Stimulated activated naive CD8-positive, alpha-beta T cell treated with anti-CD3 and anti-CD28 coated beads, Interleukin-15, amount 100 ng/mL, for 72 hours (primary cell): ENCODE data around the gene STIP1.

Source experiments
- ATAC-seq: fragments of 150-1000 bp; cut with Tn5 transposase; 2 replicates; pipeline ENCODE4 v1.10.0; 2021; ENCODE audit warnings: mild to moderate bottlenecking, moderate library complexity
- DNase-seq, 2 donors: peaks; one replicate each; pipeline ENCODE4 v3.0.0; 2021 to 2022
- H3K27ac Mint-ChIP-seq, 2 donors: one replicate each; pipeline ENCODE4 v1.8.0; 2022; ENCODE audit warnings: mild to moderate bottlenecking in 2 of 2, mixed read lengths in 2 of 2, moderate library complexity in 2 of 2
- H3K27me3 Mint-ChIP-seq: one replicate; pipeline ENCODE4 v1.8.0; 2022; ENCODE audit warnings: mixed read lengths
- H3K4me1 Mint-ChIP-seq: one replicate; pipeline ENCODE4 v1.8.0; 2022; ENCODE audit warnings: mild to moderate bottlenecking, mixed read lengths
- H3K4me3 Mint-ChIP-seq, 2 donors: one replicate each; pipeline ENCODE4 v1.8.0; 2022; ENCODE audit warnings: mild to moderate bottlenecking in 2 of 2, mixed read lengths in 2 of 2, moderate library complexity in 1 of 2
- H3K9me3 Mint-ChIP-seq, 2 donors: one replicate each; pipeline ENCODE4 v1.8.0; 2022; ENCODE audit warnings: mixed read lengths in 2 of 2

STIP1 gene

GRCh38 chr11:64232967-64233315, 47.0 kb downstream of the STIP1 start:
- Mint-ChIP-seq H3K4me3 (peak overlapping the region in 1 of 2 donors; percentile 77), H3K27ac (peak overlapping the region in 1 of 2 donors; percentile 57), H3K27me3 (no peaks in the 10 kb centered on the region), H3K4me1 (peaks cover 85% of the 10 kb centered on the region), H3K9me3 (no peaks in the 10 kb centered on the region)
- ATAC-seq (no peak), DNase-seq (no peak)

GRCh38 chr11:64233913-64234586, 48.1 kb downstream of the STIP1 start, which contains the start of gene VEGFB:
TSS of gene VEGFB (plus strand) at chr11:64234584. CDS start at chr11:64234834, 250 bp downstream.
- Mint-ChIP-seq H3K4me3 (peak within 1 kb of the TSS; percentile 90 to 96), H3K9me3 (no peaks in the 10 kb centered on the region), H3K27me3 (no peaks in the 10 kb centered on the region), H3K4me1 (peaks cover 85% of the 10 kb centered on the region), H3K27ac (peak within 1 kb of the TSS; percentile 26 to 77)
- peak; percentile 63 for ATAC-seq
- peak; percentile 67 to 70 for DNase-seq

- Mint-ChIP-seq H3K27me3 (no peaks in the 10 kb centered on the region), H3K27ac (peak overlapping the region in 1 of 2 donors; percentile 77), H3K4me3 (peak overlapping the region; percentile 90 to 96), H3K4me1 (peaks cover 84% of the 10 kb centered on the region), H3K9me3 (no peaks in the 10 kb centered on the region)
- peak; percentile 60 to 63 for DNase-seq
- peak; percentile 73 for ATAC-seq
Observed at GRCh38 chr11:64234647-64235379, 48.8 kb downstream of the STIP1 start.

- DNase-seq: no peak
- no peak for ATAC-seq
Observed at GRCh38 chr11:64235437-64236161, 49.6 kb downstream of the STIP1 start.

GRCh38 chr11:64237484-64237951, 51.5 kb downstream of the STIP1 start:
- H3K27me3 Mint-ChIP-seq: no peaks in the 10 kb centered on the region
- no peaks in the 10 kb centered on the region for H3K9me3 Mint-ChIP-seq
- no peak for DNase-seq
- no peak overlapping the region for H3K4me3 Mint-ChIP-seq
- H3K27ac Mint-ChIP-seq: no peak overlapping the region
- ATAC-seq: no peak
- peaks cover 76% of the 10 kb centered on the region for H3K4me1 Mint-ChIP-seq

More at GRCh38 chr11:64235437-64236161, 49.6 kb downstream of the STIP1 start:
- Mint-ChIP-seq H3K9me3 (no peaks in the 10 kb centered on the region), H3K27ac (peak overlapping the region; percentile 26 to 77), H3K4me1 (peaks cover 87% of the 10 kb centered on the region), H3K4me3 (peak overlapping the region; percentile 90 to 96), H3K27me3 (no peaks in the 10 kb centered on the region)

GRCh38 chr11:64238076-64238475, 52.1 kb downstream of the STIP1 start:
- Mint-ChIP-seq H3K4me1 (peaks cover 76% of the 10 kb centered on the region), H3K27ac (no peak overlapping the region), H3K9me3 (no peaks in the 10 kb centered on the region), H3K27me3 (no peaks in the 10 kb centered on the region), H3K4me3 (no peak overlapping the region)
- DNase-seq (no peak), ATAC-seq (no peak)

- H3K27ac Mint-ChIP-seq: peak overlapping the region in 1 of 2 donors; percentile 3
- H3K27me3 Mint-ChIP-seq: no peaks in the 10 kb centered on the region
- DNase-seq (no peak), ATAC-seq (no peak)
- H3K4me3 Mint-ChIP-seq: no peak overlapping the region
- H3K4me1 Mint-ChIP-seq: peaks cover 76% of the 10 kb centered on the region
- no peaks in the 10 kb centered on the region for H3K9me3 Mint-ChIP-seq
Observed at GRCh38 chr11:64238999-64239398, 53.0 kb downstream of the STIP1 start.

GRCh38 chr11:64239662-64240434, 53.9 kb downstream of the STIP1 start:
- Mint-ChIP-seq H3K27ac (peak overlapping the region; percentile 92 to 97), H3K4me1 (peaks cover 81% of the 10 kb centered on the region), H3K9me3 (no peaks in the 10 kb centered on the region), H3K4me3 (peak overlapping the region; percentile 82 to 93), H3K27me3 (no peaks in the 10 kb centered on the region)
- ATAC-seq (no peak), DNase-seq (peak in 1 of 2 donors; percentile 56)

GRCh38 chr11:64240435-64241240, 54.7 kb downstream of the STIP1 start, which contains the start of gene FKBP2:
TSS of gene FKBP2 (plus strand) at chr11:64241095. CDS start at chr11:64242388, 1,293 bp downstream.
- peak; percentile 99 for DNase-seq
- Mint-ChIP-seq H3K9me3 (no peaks in the 10 kb centered on the region), H3K4me3 (peak within 1 kb of the TSS; percentile 82 to 93), H3K4me1 (peaks cover 78% of the 10 kb centered on the region), H3K27ac (peak within 1 kb of the TSS; percentile 92 to 97), H3K27me3 (no peaks in the 10 kb centered on the region)
- ATAC-seq: peak; percentile 71

- Mint-ChIP-seq H3K27me3 (no peaks in the 10 kb centered on the region), H3K4me1 (peaks cover 73% of the 10 kb centered on the region), H3K9me3 (no peaks in the 10 kb centered on the region), H3K27ac (peak overlapping the region; percentile 92 to 97), H3K4me3 (peak overlapping the region; percentile 82 to 93)
- DNase-seq (peak; percentile 100), ATAC-seq (peak; percentile 82)
Observed at GRCh38 chr11:64241241-64241490, 55.2 kb downstream of the STIP1 start.

- Mint-ChIP-seq H3K4me1 (peaks cover 71% of the 10 kb centered on the region), H3K27me3 (no peaks in the 10 kb centered on the region), H3K9me3 (no peaks in the 10 kb centered on the region), H3K27ac (peak overlapping the region; percentile 92 to 97), H3K4me3 (peak overlapping the region; percentile 82 to 93)
- ATAC-seq (peak; percentile 31), DNase-seq (peak in 1 of 2 donors; percentile 52)
Observed at GRCh38 chr11:64241491-64242374, 55.8 kb downstream of the STIP1 start.

GRCh38 chr11:64243236-64243854, 57.4 kb downstream of the STIP1 start:
- Mint-ChIP-seq H3K4me1 (peaks cover 71% of the 10 kb centered on the region), H3K9me3 (no peaks in the 10 kb centered on the region), H3K27me3 (no peaks in the 10 kb centered on the region), H3K4me3 (peak overlapping the region; percentile 13 to 93), H3K27ac (no peak overlapping the region)
- ATAC-seq (no peak), DNase-seq (no peak)

GRCh38 chr11:64244107-64244506, 58.1 kb downstream of the STIP1 start:
- no peaks in the 10 kb centered on the region for H3K27me3 Mint-ChIP-seq
- ATAC-seq (no peak), DNase-seq (no peak)
- H3K27ac Mint-ChIP-seq: peak overlapping the region; percentile 57 to 88
- H3K4me1 Mint-ChIP-seq: peaks cover 64% of the 10 kb centered on the region
- no peaks in the 10 kb centered on the region for H3K9me3 Mint-ChIP-seq
- H3K4me3 Mint-ChIP-seq: peak overlapping the region in 1 of 2 donors; percentile 21
